ENCODE measurements around the gene CHST4.

- no peak for TF ChIP-seq CTCF (IDR thresholded peaks at IDR 0.05)
- TF ChIP-seq POLR2A (IDR thresholded peaks at IDR 0.05), result peak in 1 of 2 donors; percentile 46
These were observed 1.4 kb upstream of the CHST4 start for GRCh38 chr16:71524566-71525553.
